Choroid plexus epithelial cell (primary cell): ENCODE results near the gene FBXW11.

Experiments used
- DNase-seq: peaks from one replicate; pipeline ENCODE4 v3.0.0-alpha.2; 2010; ENCODE audit warnings: low read depth
- H3K4me3 ChIP-seq: 2 replicates; pipeline ENCODE4 v1.5.1; 2011; ENCODE audit warnings: low read depth, mild to moderate bottlenecking, control low read depth, low read length, moderate library complexity
- TF ChIP-seq, protein P1 (sequence below): conservative IDR thresholded peaks from 2 replicates; pipeline ENCODE4 v1.5.1; 2011; ENCODE audit warnings: low read depth, mild to moderate bottlenecking, control low read depth, inconsistent platforms, low read length, moderate library complexity

FBXW11 gene

DNA sequence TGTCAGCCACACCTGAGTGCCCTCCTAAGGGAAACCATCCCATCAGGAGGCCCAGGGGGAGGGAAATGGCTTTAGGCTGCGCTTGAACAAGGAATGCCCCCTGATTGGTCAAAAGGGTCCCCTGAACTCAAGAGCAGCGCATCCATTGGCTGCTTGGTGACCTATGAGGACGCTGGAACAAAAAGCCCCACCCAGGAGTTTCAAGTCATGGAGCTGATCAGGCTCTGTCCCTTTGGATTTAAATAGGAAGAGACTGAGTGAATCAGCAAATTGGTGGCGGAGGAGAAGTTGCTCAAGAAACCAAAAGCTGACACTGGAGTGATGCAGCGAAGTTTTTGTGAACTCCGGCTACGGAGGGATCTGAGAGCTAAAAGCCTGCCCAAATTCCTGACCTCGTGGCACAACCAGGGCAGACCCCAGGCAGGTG is 154.2 kb downstream of the FBXW11 start:
- H3K4me3 ChIP-seq = no peak overlapping the region
- DNase-seq = no peak
- TF ChIP-seq, protein P1, sequence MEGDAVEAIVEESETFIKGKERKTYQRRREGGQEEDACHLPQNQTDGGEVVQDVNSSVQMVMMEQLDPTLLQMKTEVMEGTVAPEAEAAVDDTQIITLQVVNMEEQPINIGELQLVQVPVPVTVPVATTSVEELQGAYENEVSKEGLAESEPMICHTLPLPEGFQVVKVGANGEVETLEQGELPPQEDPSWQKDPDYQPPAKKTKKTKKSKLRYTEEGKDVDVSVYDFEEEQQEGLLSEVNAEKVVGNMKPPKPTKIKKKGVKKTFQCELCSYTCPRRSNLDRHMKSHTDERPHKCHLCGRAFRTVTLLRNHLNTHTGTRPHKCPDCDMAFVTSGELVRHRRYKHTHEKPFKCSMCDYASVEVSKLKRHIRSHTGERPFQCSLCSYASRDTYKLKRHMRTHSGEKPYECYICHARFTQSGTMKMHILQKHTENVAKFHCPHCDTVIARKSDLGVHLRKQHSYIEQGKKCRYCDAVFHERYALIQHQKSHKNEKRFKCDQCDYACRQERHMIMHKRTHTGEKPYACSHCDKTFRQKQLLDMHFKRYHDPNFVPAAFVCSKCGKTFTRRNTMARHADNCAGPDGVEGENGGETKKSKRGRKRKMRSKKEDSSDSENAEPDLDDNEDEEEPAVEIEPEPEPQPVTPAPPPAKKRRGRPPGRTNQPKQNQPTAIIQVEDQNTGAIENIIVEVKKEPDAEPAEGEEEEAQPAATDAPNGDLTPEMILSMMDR = no peak

DNA sequence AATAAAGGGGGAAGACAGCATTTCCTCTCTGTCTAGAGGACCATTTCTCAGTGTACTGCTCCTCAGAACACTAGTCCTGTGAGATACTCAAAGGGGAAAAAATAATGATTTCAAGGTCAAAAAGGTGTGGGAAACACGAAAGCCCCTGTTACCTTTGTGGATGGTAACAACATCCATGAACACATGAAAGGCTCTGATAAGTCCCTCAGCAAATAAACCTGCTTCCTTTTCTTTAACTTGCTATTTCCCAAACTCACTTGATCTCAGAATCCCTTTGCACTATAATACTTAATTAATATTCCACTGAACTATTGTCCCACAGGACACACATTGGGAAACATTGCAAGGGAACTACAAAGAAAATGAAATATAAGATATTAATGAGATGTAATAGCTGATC is 155.2 kb downstream of the FBXW11 start:
- DNase-seq = no peak
- TF ChIP-seq, protein P1 = no peak
- no peak overlapping the region for H3K4me3 ChIP-seq

DNA sequence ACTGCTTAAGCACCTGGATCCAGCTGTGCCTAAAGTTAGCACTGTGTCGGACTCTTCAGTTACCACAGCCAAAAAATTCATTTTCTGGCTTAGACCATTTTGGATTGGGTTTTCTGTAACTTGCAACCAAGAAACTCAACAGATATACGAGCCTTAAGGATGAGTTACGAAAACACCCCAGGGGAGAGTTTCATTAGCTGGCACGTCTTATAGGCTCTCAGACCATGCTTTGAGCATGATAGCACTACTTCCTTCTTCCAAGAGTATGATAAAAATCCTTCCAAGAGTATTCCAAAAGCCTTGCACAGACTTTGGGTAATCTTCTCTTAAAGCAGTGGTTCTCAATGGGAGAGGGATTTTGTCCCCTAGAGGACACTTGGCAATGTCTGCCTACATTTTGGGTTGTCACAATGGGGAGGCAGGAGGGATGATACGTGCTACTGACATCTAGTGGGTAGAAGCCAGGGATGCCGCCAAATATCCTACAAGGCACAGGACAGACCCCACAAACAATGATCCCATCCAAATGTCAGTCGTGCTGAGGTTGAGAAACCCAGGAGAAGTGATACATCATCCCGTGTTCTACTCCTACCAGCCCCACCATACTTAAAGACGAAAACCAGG is 156.0 kb downstream of the FBXW11 start:
- TF ChIP-seq, protein P1 = peak; percentile 64

DNA sequence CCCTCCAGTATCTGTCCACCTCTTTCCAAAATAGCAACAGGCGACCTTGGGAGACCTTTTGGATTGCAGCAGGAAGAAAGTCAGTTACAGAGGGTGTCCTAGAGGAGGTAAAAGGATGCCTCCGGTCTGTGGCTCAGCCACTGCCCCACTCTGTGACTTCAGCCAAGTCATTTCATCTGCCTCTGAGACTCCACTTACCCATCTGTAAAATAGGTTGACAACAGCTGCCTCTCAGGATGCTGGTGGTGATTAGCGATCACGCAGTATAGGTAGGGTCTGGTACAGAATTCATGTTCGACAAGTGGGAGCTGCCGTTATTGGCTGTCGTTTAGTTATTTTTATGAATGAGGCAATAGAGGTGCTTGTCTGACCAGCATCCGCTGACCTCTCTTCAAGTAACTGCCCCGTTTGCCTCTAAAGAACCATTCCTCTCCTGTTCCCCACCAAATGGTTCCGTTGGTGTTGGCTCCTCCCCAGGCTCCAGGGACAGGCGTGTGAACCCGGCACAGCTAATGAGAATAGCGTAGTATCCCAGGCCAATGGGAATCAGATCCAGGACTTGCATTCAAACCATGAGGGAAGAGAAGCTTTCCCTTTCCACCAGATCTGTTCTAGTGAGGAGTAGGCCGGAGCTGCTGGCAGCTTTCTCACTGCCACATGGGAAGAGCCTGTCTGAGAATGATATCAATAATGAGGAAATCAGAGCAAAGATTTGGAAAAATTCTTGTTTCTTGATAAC is 156.7 kb downstream of the FBXW11 start:
- TF ChIP-seq, protein P1 = no peak
- no peak for DNase-seq
- no peak overlapping the region for H3K4me3 ChIP-seq

More for the DNA sequence above, 156.0 kb downstream of the FBXW11 start:
- DNase-seq = no peak
- H3K4me3 ChIP-seq = no peak overlapping the region

DNA sequence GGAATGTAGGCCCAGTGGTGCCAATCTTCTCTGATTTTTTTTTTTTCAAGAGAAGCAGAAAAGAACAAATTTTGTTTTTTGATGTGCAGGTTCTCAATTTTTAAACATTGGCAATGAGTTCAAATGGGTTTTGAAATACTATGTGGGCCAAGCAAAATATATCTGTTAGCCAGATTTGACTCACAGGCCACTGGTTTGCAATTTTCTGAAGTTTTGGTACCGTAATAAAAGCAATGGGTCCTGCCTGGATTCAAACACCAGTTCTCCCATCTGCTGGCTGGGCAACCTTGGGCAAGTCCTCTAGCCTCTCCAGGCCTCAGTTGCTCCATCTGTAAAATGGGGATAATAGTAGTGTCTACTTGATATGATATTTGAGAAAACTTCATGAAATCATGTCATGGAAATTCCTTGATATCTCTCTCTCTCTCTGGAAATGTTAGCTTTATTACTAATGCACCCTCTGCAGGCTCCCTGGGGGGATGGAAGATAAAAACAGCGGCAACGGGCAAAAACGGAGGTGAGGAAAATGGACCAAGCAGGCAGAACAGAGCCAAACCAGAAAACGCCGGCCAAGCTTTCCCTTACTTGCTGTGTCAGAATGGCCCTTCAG is 157.4 kb downstream of the FBXW11 start:
- no peak for DNase-seq
- no peak overlapping the region for H3K4me3 ChIP-seq
- TF ChIP-seq, protein P1 = peak; percentile 51

DNA sequence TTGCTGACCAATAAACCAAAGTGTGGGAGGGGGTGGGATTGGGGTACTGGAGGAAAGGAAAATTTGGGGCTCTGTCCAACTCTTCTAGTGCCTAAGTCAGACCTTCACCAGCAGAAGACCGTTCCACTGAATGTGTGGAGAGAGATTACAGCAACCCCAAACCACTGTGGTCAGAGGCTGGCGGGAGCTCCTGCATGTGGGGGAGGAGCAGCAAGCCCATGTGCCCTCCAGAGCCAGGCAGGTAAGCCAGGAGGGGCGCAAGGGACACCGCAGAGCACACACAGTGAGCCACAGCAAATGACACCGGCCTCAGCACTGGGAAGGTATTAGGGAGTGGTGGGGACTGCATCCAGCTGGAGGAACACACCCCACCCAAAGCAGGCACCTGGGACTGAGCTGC is 158.0 kb downstream of the FBXW11 start:
- DNase-seq = no peak
- H3K4me3 ChIP-seq = no peak overlapping the region
- TF ChIP-seq, protein P1 = no peak
